H9 (cell line): ENCODE measurements around the gene FALEC. TPM values are rescaled to one million over a fixed set of nuclear protein-coding genes. Genes with fewer than 3 reads are reported as not detected.
A peak's percentile ranks its signal among the peaks of the same experiment; 100 is the strongest.

ENCODE experiments used
- DNase-seq: peaks from one replicate; pipeline ENCODE4 v3.0.0-alpha.2; 2017
- H2AFZ ChIP-seq: one replicate; pipeline ENCODE4 v1.6.1; 2013; ENCODE audit warnings: mild to moderate bottlenecking, low read length, control low read depth, moderate library complexity
- H2AK5ac ChIP-seq: 2 replicates; pipeline ENCODE4 v1.6.1; 2013; ENCODE audit warnings: low read length, control low read depth, mixed read lengths; ENCODE audit not compliant: insufficient read length
- H2BK120ac ChIP-seq: one replicate; pipeline ENCODE4 v1.6.1; 2013; ENCODE audit warnings: low read depth, mild to moderate bottlenecking, low read length, control low read depth, inconsistent platforms; ENCODE audit not compliant: poor library complexity, severe bottlenecking
- H2BK12ac ChIP-seq: 2 replicates; pipeline ENCODE4 v1.6.1; 2013; ENCODE audit warnings: low read length, control low read depth, mixed read lengths, low read depth; ENCODE audit not compliant: insufficient read length
- H2BK15ac ChIP-seq: 2 replicates; pipeline ENCODE4 v1.6.1; 2013; ENCODE audit warnings: low read depth, low read length, control low read depth
- H2BK20ac ChIP-seq: one replicate; pipeline ENCODE4 v1.6.1; 2013; ENCODE audit warnings: low read depth, mild to moderate bottlenecking, low read length, control low read depth, inconsistent platforms; ENCODE audit not compliant: poor library complexity, severe bottlenecking
- H2BK5ac ChIP-seq: 2 replicates; pipeline ENCODE4 v1.6.1; 2013; ENCODE audit warnings: low read length, control low read depth, mixed read lengths; ENCODE audit not compliant: insufficient read length
- H3K14ac ChIP-seq: 2 replicates; pipeline ENCODE4 v1.6.1; 2013; ENCODE audit warnings: low read length, control low read depth; ENCODE audit not compliant: insufficient read depth
- H3K18ac ChIP-seq: 2 replicates; pipeline ENCODE4 v1.6.1; 2013; ENCODE audit warnings: low read depth, mild to moderate bottlenecking, mixed read lengths, low read length, control low read depth; ENCODE audit not compliant: insufficient read length
- H3K23ac ChIP-seq: 2 replicates; pipeline ENCODE4 v1.6.1; 2013; ENCODE audit warnings: low read length, control low read depth, mixed read lengths, low read depth; ENCODE audit not compliant: insufficient read length
- H3K23me2 ChIP-seq: 2 replicates; pipeline ENCODE4 v1.6.1; 2013; ENCODE audit warnings: low read depth, mild to moderate bottlenecking, mixed read lengths, low read length, control low read depth; ENCODE audit not compliant: insufficient read length, poor library complexity, severe bottlenecking
- H3K27ac ChIP-seq: 2 replicates; pipeline ENCODE4 v1.5.1; 2013; ENCODE audit warnings: low read length, control low read depth, mixed read lengths, low read depth; ENCODE audit not compliant: insufficient read length
- H3K27me3 ChIP-seq: 2 replicates; pipeline ENCODE4 v1.6.1; 2013; ENCODE audit warnings: low read length, control low read depth, inconsistent platforms; ENCODE audit not compliant: insufficient read depth
- H3K4ac ChIP-seq: 2 replicates; pipeline ENCODE4 v1.6.1; 2013; ENCODE audit warnings: low read depth, mild to moderate bottlenecking, control low read depth, inconsistent platforms, low read length, moderate library complexity
- H3K4me1 ChIP-seq: 2 replicates; pipeline ENCODE4 v1.6.1; 2013; ENCODE audit warnings: low read length, control low read depth, inconsistent platforms; ENCODE audit not compliant: insufficient read depth
- H3K4me2 ChIP-seq: 2 replicates; pipeline ENCODE4 v1.6.1; 2013; ENCODE audit warnings: low read length, control low read depth, mixed read lengths; ENCODE audit not compliant: insufficient read length, insufficient read depth
- H3K56ac ChIP-seq: 2 replicates; pipeline ENCODE4 v1.6.1; 2013; ENCODE audit warnings: low read depth, mild to moderate bottlenecking, mixed read lengths, low read length, control low read depth; ENCODE audit not compliant: insufficient read length
- H3K79me1 ChIP-seq: 2 replicates; pipeline ENCODE4 v1.6.1; 2013; ENCODE audit warnings: low read depth, mild to moderate bottlenecking, moderate library complexity, low read length, control low read depth, inconsistent platforms; ENCODE audit not compliant: insufficient read depth, poor library complexity, severe bottlenecking
- H3K79me2 ChIP-seq: 2 replicates; pipeline ENCODE4 v1.6.1; 2013; ENCODE audit warnings: low read length, control low read depth, inconsistent platforms; ENCODE audit not compliant: insufficient read depth
- H3K9ac ChIP-seq: 2 replicates; pipeline ENCODE4 v1.6.1; 2013; ENCODE audit warnings: low read length, control low read depth, mixed read lengths; ENCODE audit not compliant: insufficient read length; ENCODE audit errors: extremely low read depth
- H3K9me3 ChIP-seq: one replicate; pipeline ENCODE4 v1.6.1; 2013; ENCODE audit warnings: low read depth, low read length, inconsistent platforms; ENCODE audit not compliant: control insufficient read depth
- H3T11ph ChIP-seq: one replicate; pipeline ENCODE4 v1.6.1; 2013; ENCODE audit warnings: mild to moderate bottlenecking, low read length, control low read depth, inconsistent platforms
- H4K20me1 ChIP-seq: one replicate; pipeline ENCODE4 v1.6.1; 2013; ENCODE audit not compliant: control insufficient read depth, insufficient read length, insufficient read depth
- H4K5ac ChIP-seq: 2 replicates; pipeline ENCODE4 v1.6.1; 2013; ENCODE audit warnings: low read depth, mild to moderate bottlenecking, mixed read lengths, low read length, control low read depth; ENCODE audit not compliant: insufficient read length
- H4K8ac ChIP-seq: replicated peaks from 2 replicates; pipeline ENCODE4 v1.6.1; 2013; ENCODE audit warnings: low read length, control low read depth, mixed read lengths, low read depth; ENCODE audit not compliant: insufficient read length
- H4K91ac ChIP-seq: 2 replicates; pipeline ENCODE4 v1.6.1; 2013; ENCODE audit warnings: low read depth, mild to moderate bottlenecking, moderate library complexity, mixed read lengths, low read length, control low read depth; ENCODE audit not compliant: insufficient read length
- H3K27ac Mint-ChIP-seq, 3 experiments: 2 replicates in 2 of 3; 3 replicates in 1 of 3; pipeline ENCODE4 v1.8.0; 2020 to 2021; ENCODE audit warnings: mixed read lengths in 3 of 3, mild to moderate bottlenecking in 1 of 3, moderate library complexity in 1 of 3
- H3K27me3 Mint-ChIP-seq: 2 replicates; pipeline ENCODE4 v1.8.0; 2021; ENCODE audit warnings: low read depth, mild to moderate bottlenecking, moderate library complexity, mixed read lengths
- H3K36me3 Mint-ChIP-seq, 3 experiments: 2 replicates in 2 of 3; 3 replicates in 1 of 3; pipeline ENCODE4 v1.8.0; 2020 to 2021; ENCODE audit warnings: low read depth in 3 of 3, mixed read lengths in 3 of 3; ENCODE audit not compliant: insufficient read depth in 1 of 3
- H3K4me1 Mint-ChIP-seq, 2 experiments: 2 replicates each; pipeline ENCODE4 v1.8.0; 2020; ENCODE audit warnings: mixed read lengths in 2 of 2
- H3K4me3 Mint-ChIP-seq, 2 experiments: 2 replicates in 1 of 2; 3 replicates in 1 of 2; pipeline ENCODE4 v1.8.0; 2020 to 2021; ENCODE audit warnings: mild to moderate bottlenecking in 2 of 2, mixed read lengths in 2 of 2, moderate library complexity in 1 of 2
- H3K9me3 Mint-ChIP-seq, 2 experiments: 2 replicates in 1 of 2; 3 replicates in 1 of 2; pipeline ENCODE4 v1.8.0; 2020; ENCODE audit warnings: mild to moderate bottlenecking in 2 of 2, mixed read lengths in 2 of 2, moderate library complexity in 1 of 2
- WGBS: extraction: QIAGEN DNeasy Blood & Tissue Kit; methylation state at CpG from one replicate; pipeline ENCODE4 v1.1.7; 2013; ENCODE audit warnings: missing lambda C conversion rate, low lambda C conversion rate, mixed read lengths; ENCODE audit not compliant: insufficient read length; ENCODE audit errors: extremely low coverage; 5-methylcytosine and 5-hydroxymethylcytosine counted together
- total RNA-seq: library from RNA; stranded (reverse); gene quantifications from 2 replicates; pipeline ENCODE4 v1.2.1, GENCODE V29; 2021
- TF ChIP-seq, protein P1 (sequence below): fragments of 200-600 bp; sonication (generic); conservative IDR thresholded peaks from 3 replicates; pipeline ENCODE4 v1.8.0; 2021; ENCODE audit warnings: antibody characterized with exemption, mild to moderate bottlenecking

FALEC gene
- total RNA-seq, 1 experiment from 2014 or later, result not detected

DNA sequence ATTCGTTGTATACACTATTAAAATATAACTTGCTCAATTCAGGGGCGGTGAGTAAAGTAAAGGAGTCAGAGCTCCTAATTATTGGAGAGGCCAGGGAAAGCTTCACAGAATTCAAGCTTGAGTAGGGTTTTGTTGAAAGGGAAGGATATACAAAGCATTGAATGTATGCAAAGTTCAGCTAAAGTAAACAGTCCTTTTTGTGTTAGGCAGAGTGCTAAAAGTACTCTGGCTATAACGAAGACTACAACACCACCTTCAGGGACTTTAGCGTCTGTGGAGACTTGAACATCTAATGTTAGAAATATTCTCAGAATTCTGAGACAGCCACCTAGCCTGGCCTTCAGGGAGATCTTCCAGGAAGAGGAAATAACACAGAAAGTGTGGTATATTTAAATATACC lies 1.1 kb downstream of the FALEC start:
- no peak for DNase-seq
- H2BK120ac ChIP-seq, result no peak overlapping the region
- no CpG with 5 or more reads among the region's 4 CpGs for WGBS
- TF ChIP-seq, protein P1, sequence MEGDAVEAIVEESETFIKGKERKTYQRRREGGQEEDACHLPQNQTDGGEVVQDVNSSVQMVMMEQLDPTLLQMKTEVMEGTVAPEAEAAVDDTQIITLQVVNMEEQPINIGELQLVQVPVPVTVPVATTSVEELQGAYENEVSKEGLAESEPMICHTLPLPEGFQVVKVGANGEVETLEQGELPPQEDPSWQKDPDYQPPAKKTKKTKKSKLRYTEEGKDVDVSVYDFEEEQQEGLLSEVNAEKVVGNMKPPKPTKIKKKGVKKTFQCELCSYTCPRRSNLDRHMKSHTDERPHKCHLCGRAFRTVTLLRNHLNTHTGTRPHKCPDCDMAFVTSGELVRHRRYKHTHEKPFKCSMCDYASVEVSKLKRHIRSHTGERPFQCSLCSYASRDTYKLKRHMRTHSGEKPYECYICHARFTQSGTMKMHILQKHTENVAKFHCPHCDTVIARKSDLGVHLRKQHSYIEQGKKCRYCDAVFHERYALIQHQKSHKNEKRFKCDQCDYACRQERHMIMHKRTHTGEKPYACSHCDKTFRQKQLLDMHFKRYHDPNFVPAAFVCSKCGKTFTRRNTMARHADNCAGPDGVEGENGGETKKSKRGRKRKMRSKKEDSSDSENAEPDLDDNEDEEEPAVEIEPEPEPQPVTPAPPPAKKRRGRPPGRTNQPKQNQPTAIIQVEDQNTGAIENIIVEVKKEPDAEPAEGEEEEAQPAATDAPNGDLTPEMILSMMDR, result no peak
- no peak overlapping the region for H2BK20ac ChIP-seq
- H3K79me1 ChIP-seq, result no peaks in the 10 kb centered on the region
- no peaks in the 10 kb centered on the region for H3K27me3 ChIP-seq
- no peak overlapping the region for H3K23ac ChIP-seq
- peaks cover 9 to 13% of the 10 kb centered on the region in 2 experiments for H3K4me1 Mint-ChIP-seq
- H3K14ac ChIP-seq, result no peak overlapping the region
- H4K20me1 ChIP-seq, result peaks cover 2% of the 10 kb centered on the region
- no peak overlapping the region for H2BK12ac ChIP-seq
- no peak overlapping the region for H2BK5ac ChIP-seq
- no peak overlapping the region for H2BK15ac ChIP-seq
- no peak overlapping the region for H3K9ac ChIP-seq
- no peak overlapping the region; a peak in 1 of 7 replicates for H3K27ac Mint-ChIP-seq
- H3K79me2 ChIP-seq, result no peaks in the 10 kb centered on the region
- no peak overlapping the region for H2AK5ac ChIP-seq
- no peak overlapping the region for H3K4ac ChIP-seq
- H3K9me3 Mint-ChIP-seq, result no peaks in the 10 kb centered on the region
- no peak overlapping the region for H2AFZ ChIP-seq
- peak overlapping the region; percentile 96 for H3K4me2 ChIP-seq
- H3K36me3 Mint-ChIP-seq, result peaks cover 0 to 10% (median 0%) of the 10 kb centered on the region in 3 experiments; a peak in 4 of 7 replicates
- no peak overlapping the region for H4K5ac ChIP-seq
- H3K4me3 Mint-ChIP-seq, result peak overlapping the region; percentile 91
- no peak overlapping the region for H4K91ac ChIP-seq
- no peak overlapping the region for H3K18ac ChIP-seq
- peaks cover 1% of the 10 kb centered on the region; the same call in 1 of the 2 replicates for H3K27me3 Mint-ChIP-seq
- peaks cover 12% of the 10 kb centered on the region for H3K23me2 ChIP-seq
- H3K27ac ChIP-seq, result no peak overlapping the region
- no peak overlapping the region for H3K56ac ChIP-seq
- H4K8ac ChIP-seq, result no peak overlapping the region
- H3K9me3 ChIP-seq, result no peaks in the 10 kb centered on the region
- H3T11ph ChIP-seq, result no peak overlapping the region
- H3K4me1 ChIP-seq, result peaks cover 2% of the 10 kb centered on the region; the same call in 1 of the 2 replicates
